Progenitor cell of endocrine pancreas (in vitro differentiated cells): ENCODE results near the gene TCF20. TPM values are rescaled to one million over a fixed set of nuclear protein-coding genes. Genes with fewer than 3 reads are reported as not detected.
A peak's percentile ranks its signal among the peaks of the same experiment; 100 is the strongest.

Source experiments
- DNase-seq: peaks from one replicate; pipeline ENCODE4 v3.0.0; 2021; ENCODE audit warnings: low spot score; ENCODE audit not compliant: unreplicated experiment
- H3K27ac Mint-ChIP-seq: 2 replicates; pipeline ENCODE4 v1.8.0; 2021; ENCODE audit warnings: mild to moderate bottlenecking, moderate library complexity, mixed read lengths
- H3K27me3 Mint-ChIP-seq: 2 replicates; pipeline ENCODE4 v1.8.0; 2021; ENCODE audit warnings: mixed read lengths
- H3K36me3 Mint-ChIP-seq: 2 replicates; pipeline ENCODE4 v1.8.0; 2022; ENCODE audit warnings: mixed read lengths; ENCODE audit not compliant: insufficient read depth
- H3K4me1 Mint-ChIP-seq: 2 replicates; pipeline ENCODE4 v1.8.0; 2021; ENCODE audit warnings: low read depth, mixed read lengths
- H3K4me3 Mint-ChIP-seq: 2 replicates; pipeline ENCODE4 v1.8.0; 2021; ENCODE audit warnings: low read depth, mild to moderate bottlenecking, moderate library complexity, mixed read lengths
- H3K9me3 Mint-ChIP-seq: 2 replicates; pipeline ENCODE4 v1.8.0; 2021; ENCODE audit warnings: low read depth, mixed read lengths
- total RNA-seq: library from RNA; stranded (reverse); gene quantifications from 2 replicates; pipeline ENCODE4 v1.2.1, GENCODE V29; 2021
- TF ChIP-seq, protein P1 (sequence below): fragments of 200-600 bp; sonication (generic); IDR thresholded peaks from one replicate; pipeline ENCODE4 v1.5.0; 2021; ENCODE audit warnings: antibody characterized with exemption, mild to moderate bottlenecking; ENCODE audit not compliant: unreplicated experiment

Gene TCF20
- total RNA-seq, 1 donor from 2014 or later, result 68.5 TPM

- no peak overlapping the region for H3K4me3 Mint-ChIP-seq
- no peaks in the 10 kb centered on the region for H3K9me3 Mint-ChIP-seq
- TF ChIP-seq, protein P1, sequence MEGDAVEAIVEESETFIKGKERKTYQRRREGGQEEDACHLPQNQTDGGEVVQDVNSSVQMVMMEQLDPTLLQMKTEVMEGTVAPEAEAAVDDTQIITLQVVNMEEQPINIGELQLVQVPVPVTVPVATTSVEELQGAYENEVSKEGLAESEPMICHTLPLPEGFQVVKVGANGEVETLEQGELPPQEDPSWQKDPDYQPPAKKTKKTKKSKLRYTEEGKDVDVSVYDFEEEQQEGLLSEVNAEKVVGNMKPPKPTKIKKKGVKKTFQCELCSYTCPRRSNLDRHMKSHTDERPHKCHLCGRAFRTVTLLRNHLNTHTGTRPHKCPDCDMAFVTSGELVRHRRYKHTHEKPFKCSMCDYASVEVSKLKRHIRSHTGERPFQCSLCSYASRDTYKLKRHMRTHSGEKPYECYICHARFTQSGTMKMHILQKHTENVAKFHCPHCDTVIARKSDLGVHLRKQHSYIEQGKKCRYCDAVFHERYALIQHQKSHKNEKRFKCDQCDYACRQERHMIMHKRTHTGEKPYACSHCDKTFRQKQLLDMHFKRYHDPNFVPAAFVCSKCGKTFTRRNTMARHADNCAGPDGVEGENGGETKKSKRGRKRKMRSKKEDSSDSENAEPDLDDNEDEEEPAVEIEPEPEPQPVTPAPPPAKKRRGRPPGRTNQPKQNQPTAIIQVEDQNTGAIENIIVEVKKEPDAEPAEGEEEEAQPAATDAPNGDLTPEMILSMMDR, result no peak
- peak overlapping the region; percentile 82 for H3K27ac Mint-ChIP-seq
- peaks cover 2% of the 10 kb centered on the region for H3K36me3 Mint-ChIP-seq
- H3K4me1 Mint-ChIP-seq, result peaks cover 24% of the 10 kb centered on the region
- no peak for DNase-seq
- no peaks in the 10 kb centered on the region for H3K27me3 Mint-ChIP-seq
These were observed 42.0 kb downstream of the TCF20 start for GRCh38 chr22:42228483-42228882.

DNA sequence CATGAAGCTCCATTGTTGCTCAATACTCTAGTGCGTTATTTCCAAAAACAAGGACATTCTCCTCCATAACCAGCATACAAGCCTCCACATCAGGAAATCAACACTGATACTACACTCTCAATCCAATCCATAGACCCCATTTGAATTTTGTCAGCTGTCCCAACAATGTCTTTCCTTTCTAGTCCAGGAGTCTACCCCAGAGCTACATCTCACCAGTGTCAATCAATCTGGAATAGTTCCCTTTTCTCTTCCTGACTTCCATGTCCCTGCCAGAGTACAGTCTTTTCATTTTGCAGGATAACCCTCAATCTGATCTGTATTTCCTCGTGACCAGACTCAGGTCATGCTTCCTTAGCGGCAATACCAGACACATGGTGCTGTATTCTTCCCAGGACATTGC, 43.0 kb downstream of the TCF20 start:
- no peak for DNase-seq
- Mint-ChIP-seq H3K4me1 (peaks cover 29% of the 10 kb centered on the region), H3K27me3 (no peaks in the 10 kb centered on the region), H3K4me3 (no peak overlapping the region), H3K27ac (no peak overlapping the region), H3K9me3 (no peaks in the 10 kb centered on the region), H3K36me3 (peaks cover 2% of the 10 kb centered on the region)
- TF ChIP-seq, protein P1, result no peak

GRCh38 chr22:42225841-42226240, 44.6 kb downstream of the TCF20 start:
- H3K4me3 Mint-ChIP-seq, result no peak overlapping the region
- TF ChIP-seq, protein P1, result no peak
- H3K36me3 Mint-ChIP-seq, result no peaks in the 10 kb centered on the region
- H3K9me3 Mint-ChIP-seq, result no peaks in the 10 kb centered on the region
- peaks cover 34% of the 10 kb centered on the region for H3K4me1 Mint-ChIP-seq
- DNase-seq, result no peak
- no peaks in the 10 kb centered on the region for H3K27me3 Mint-ChIP-seq
- no peak overlapping the region for H3K27ac Mint-ChIP-seq

- H3K27me3 Mint-ChIP-seq, result no peaks in the 10 kb centered on the region
- TF ChIP-seq, protein P1, result no peak
- no peak for DNase-seq
- H3K4me1 Mint-ChIP-seq, result peaks cover 23% of the 10 kb centered on the region
- no peak overlapping the region for H3K27ac Mint-ChIP-seq
- H3K9me3 Mint-ChIP-seq, result no peaks in the 10 kb centered on the region
- no peak overlapping the region for H3K4me3 Mint-ChIP-seq
- H3K36me3 Mint-ChIP-seq, result no peaks in the 10 kb centered on the region
These were observed 48.3 kb downstream of the TCF20 start for GRCh38 chr22:42222140-42222539.

Other genes with a start within 250 kb of the TCF20 start
- gene NAGA, start 199.8 kb downstream of the TCF20 start, total RNA-seq, result 16.9 and 17.2 TPM in 2 replicates
- 5.2 and 6.1 TPM in 2 replicates for gene PHETA2, start 196.4 kb downstream of the TCF20 start, total RNA-seq
- 71.7 and 78.8 TPM in 2 replicates for gene SMDT1, start 191.0 kb downstream of the TCF20 start, total RNA-seq
- 66.2 and 73.4 TPM in 2 replicates for gene NDUFA6, start 179.9 kb downstream of the TCF20 start, total RNA-seq
- gene CYP2D6, start 139.8 kb downstream of the TCF20 start, total RNA-seq, result 8.0 and 10.3 TPM in 2 replicates
- 0.31 and 0.69 TPM in 2 replicates for gene NFAM1, start 161.8 kb upstream of the TCF20 start, total RNA-seq
- gene RRP7A, start 249.1 kb upstream of the TCF20 start, total RNA-seq, result 58.3 and 59.1 TPM in 2 replicates